GM10248 (cell line): ENCODE results near the gene OR5D13.

Experiments used
- CTCF ChIA-PET: fragments of 300-600 bp; sonication (Branson Sonifier 250); formaldehyde crosslinking; extraction: SDS; loops from one replicate; lab custom pipeline; 2021; ENCODE audit warnings: antibody characterized with exemption; lab: Yijun Ruan, JAX
- POLR2A ChIA-PET: fragments of 350-650 bp; sonication (Branson Sonifier 250); formaldehyde crosslinking; extraction: SDS; loops from one replicate; lab custom pipeline; 2020; ENCODE audit warnings: antibody characterized with exemption; lab: Yijun Ruan, JAX
- DNase-seq: peaks from one replicate; pipeline ENCODE4 v3.0.0; 2012; ENCODE audit errors: extremely low spot score
- CTCF ChIP-seq: IDR thresholded peaks from 2 replicates; pipeline ENCODE4 v1.5.1; 2012; ENCODE audit warnings: mild to moderate bottlenecking, low read depth; ENCODE audit errors: extremely low read depth, missing control alignments, control extremely low read depth

Gene OR5D13

GRCh38 chr11:55806248-55806647, 33.0 kb downstream of the OR5D13 start:
- ChIA-PET CTCF (no interaction called here), POLR2A (no interaction called here)
- DNase-seq = no peak
- no peak for TF ChIP-seq CTCF

GRCh38 chr11:55811067-55811466, 37.8 kb downstream of the OR5D13 start, which contains the start of gene OR5L1:
Gene OR5L1 (plus strand): TSS chr11:55811367. CDS start chr11:55811467, 100 bp downstream.
- CTCF ChIA-PET = no interaction called here
- DNase-seq = no peak
- POLR2A ChIA-PET = no interaction called here
- TF ChIP-seq CTCF = no peak

- CTCF ChIA-PET = no interaction called here
- TF ChIP-seq CTCF = no peak
- no peak for DNase-seq
- POLR2A ChIA-PET = no interaction called here
Measured at GRCh38 chr11:55819330-55819729, 46.1 kb downstream of the OR5D13 start, which contains the start of gene OR5D18. Gene OR5D18 (plus strand): TSS chr11:55819630. CDS start chr11:55819630, 0 bp downstream.
